Osteoblast (primary cell): ENCODE results near the gene CADM3. TPM values are rescaled to one million over a fixed set of nuclear protein-coding genes. Genes with fewer than 3 reads are reported as not detected.
A peak's percentile ranks its signal among the peaks of the same experiment; 100 is the strongest.

Experiments
- DNase-seq: peaks from one replicate; pipeline ENCODE4 v3.0.0; 2011; ENCODE audit warnings: low spot score, mixed read lengths; ENCODE audit not compliant: insufficient read length; ENCODE audit errors: missing footprints
- H2AFZ ChIP-seq: 2 replicates; pipeline ENCODE4 v1.6.0; 2011; ENCODE audit warnings: mild to moderate bottlenecking, low read length
- H3K27ac ChIP-seq: 2 replicates; pipeline ENCODE4 v1.5.1; 2011; ENCODE audit warnings: mild to moderate bottlenecking, low read depth, low read length, moderate library complexity
- H3K27me3 ChIP-seq: 2 replicates; pipeline ENCODE4 v1.6.0; 2012; ENCODE audit warnings: mild to moderate bottlenecking, control low read depth, inconsistent platforms, low read length, moderate library complexity; ENCODE audit not compliant: insufficient read depth
- H3K36me3 ChIP-seq: 2 replicates; pipeline ENCODE4 v1.5.1; 2011; ENCODE audit warnings: mild to moderate bottlenecking, low read length, control low read depth, moderate library complexity; ENCODE audit not compliant: insufficient read depth
- H3K4me1 ChIP-seq: 2 replicates; pipeline ENCODE4 v1.5.1; 2011; ENCODE audit warnings: mild to moderate bottlenecking, low read length, control low read depth, moderate library complexity; ENCODE audit not compliant: insufficient read depth
- H3K4me2 ChIP-seq: 2 replicates; pipeline ENCODE4 v1.6.0; 2011; ENCODE audit warnings: mild to moderate bottlenecking, low read length; ENCODE audit not compliant: insufficient read depth
- H3K4me3 ChIP-seq: fragments of 200-600 bp; sonication (generic); 3 replicates; pipeline ENCODE4 v1.5.1; 2012; ENCODE audit warnings: mild to moderate bottlenecking, low read length, inconsistent platforms; ENCODE audit not compliant: insufficient read depth
- H3K79me2 ChIP-seq: 2 replicates; pipeline ENCODE4 v1.6.0; 2012; ENCODE audit warnings: mild to moderate bottlenecking, low read length, control low read depth, inconsistent platforms; ENCODE audit not compliant: insufficient read depth
- H3K9me3 ChIP-seq: 2 replicates; pipeline ENCODE4 v1.5.1; 2011; ENCODE audit warnings: low read depth, low read length, control low read depth
- H4K20me1 ChIP-seq: 2 replicates; pipeline ENCODE4 v1.6.0; 2012; ENCODE audit warnings: mild to moderate bottlenecking, low read length, control low read depth; ENCODE audit not compliant: insufficient read depth
- CTCF ChIP-seq: IDR thresholded peaks from 2 replicates; pipeline ENCODE4 v1.5.1; 2011; ENCODE audit warnings: mild to moderate bottlenecking, low read depth, low read length, moderate library complexity; ENCODE audit errors: extremely low read depth
- small RNA-seq: library from RNA; depleted of rRNA; stranded (forward); fragments of <200 nt; gene quantifications from one replicate; pipeline ENCODE3, GENCODE V24; 2012
- total RNA-seq: library from RNA; depleted of rRNA; stranded (reverse); fragments of >200 nt; gene quantifications from 2 replicates; pipeline ENCODE4 v1.2.3, GENCODE V29; 2012

Gene CADM3
- total RNA-seq, 1 donor, result under 0.01 TPM

GRCh38 chr1:159247266-159247665, 75.9 kb downstream of the CADM3 start:
- H3K36me3 ChIP-seq, result no peaks in the 10 kb centered on the region
- no peak overlapping the region for H2AFZ ChIP-seq
- H3K9me3 ChIP-seq, result no peaks in the 10 kb centered on the region
- H3K27ac ChIP-seq, result no peak overlapping the region
- no peaks in the 10 kb centered on the region for H3K4me1 ChIP-seq
- H4K20me1 ChIP-seq, result no peaks in the 10 kb centered on the region
- TF ChIP-seq CTCF, result no peak
- no peaks in the 10 kb centered on the region for H3K27me3 ChIP-seq
- DNase-seq, result no peak
- no peak overlapping the region for H3K4me3 ChIP-seq
- no peak overlapping the region for H3K4me2 ChIP-seq
- no peaks in the 10 kb centered on the region for H3K79me2 ChIP-seq

- Histone ChIP-seq H3K4me3 (no peak overlapping the region), H3K27me3 (no peaks in the 10 kb centered on the region), H3K36me3 (no peaks in the 10 kb centered on the region), H2AFZ (no peak overlapping the region), H3K9me3 (no peaks in the 10 kb centered on the region), H3K4me1 (no peaks in the 10 kb centered on the region), H3K79me2 (no peaks in the 10 kb centered on the region), H3K27ac (no peak overlapping the region), H3K4me2 (no peak overlapping the region), H4K20me1 (no peaks in the 10 kb centered on the region)
- no peak for TF ChIP-seq CTCF
- no peak for DNase-seq
These were observed 76.9 kb downstream of the CADM3 start for GRCh38 chr1:159248311-159248710.

GRCh38 chr1:159250638-159251216, 79.3 kb downstream of the CADM3 start:
- no peak overlapping the region for H2AFZ ChIP-seq
- H3K79me2 ChIP-seq, result no peaks in the 10 kb centered on the region

More at GRCh38 chr1:159250638-159251216, 79.3 kb downstream of the CADM3 start:
- DNase-seq, result peak; percentile 10
- H3K4me1 ChIP-seq, result no peaks in the 10 kb centered on the region
- H3K4me2 ChIP-seq, result no peak overlapping the region
- no peaks in the 10 kb centered on the region for H3K9me3 ChIP-seq
- TF ChIP-seq CTCF, result peak; percentile 13
- no peaks in the 10 kb centered on the region for H3K36me3 ChIP-seq
- no peak overlapping the region for H3K27ac ChIP-seq
- H4K20me1 ChIP-seq, result no peaks in the 10 kb centered on the region
- no peak overlapping the region for H3K4me3 ChIP-seq
- no peaks in the 10 kb centered on the region for H3K27me3 ChIP-seq

Small RNAs within 50 kb of the gene (small RNA-seq; reads per million reads assigned to genes)
- gene RNA5SP60, result not detected

Other genes with a start within 250 kb of the CADM3 start
- gene PYHIN1, start 240.1 kb upstream of the CADM3 start, total RNA-seq, result not detected in 2 replicates
- gene IFI16, start 161.7 kb upstream of the CADM3 start, total RNA-seq, result 129 and 171 TPM in 2 replicates
- gene AIM2, start 94.8 kb upstream of the CADM3 start, total RNA-seq, result 0.59 and 0.72 TPM in 2 replicates
- not detected in 2 replicates for gene ACKR1, start 33.3 kb downstream of the CADM3 start, total RNA-seq
- gene FCER1A, start 130.7 kb downstream of the CADM3 start, total RNA-seq, result not detected in 2 replicates